AG09319 (cell line): ENCODE results near the gene OR7C2.

Source experiments
- DNase-seq: peaks from one replicate; pipeline ENCODE4 v3.0.0-alpha.2; 2010; ENCODE audit warnings: low read depth; ENCODE audit errors: extremely low read depth
- CTCF ChIP-seq: IDR thresholded peaks from 2 replicates; pipeline ENCODE4 v1.5.1; 2011; ENCODE audit warnings: low read depth, mild to moderate bottlenecking, inconsistent platforms, low read length, moderate library complexity

The OR7C2 gene

DNA sequence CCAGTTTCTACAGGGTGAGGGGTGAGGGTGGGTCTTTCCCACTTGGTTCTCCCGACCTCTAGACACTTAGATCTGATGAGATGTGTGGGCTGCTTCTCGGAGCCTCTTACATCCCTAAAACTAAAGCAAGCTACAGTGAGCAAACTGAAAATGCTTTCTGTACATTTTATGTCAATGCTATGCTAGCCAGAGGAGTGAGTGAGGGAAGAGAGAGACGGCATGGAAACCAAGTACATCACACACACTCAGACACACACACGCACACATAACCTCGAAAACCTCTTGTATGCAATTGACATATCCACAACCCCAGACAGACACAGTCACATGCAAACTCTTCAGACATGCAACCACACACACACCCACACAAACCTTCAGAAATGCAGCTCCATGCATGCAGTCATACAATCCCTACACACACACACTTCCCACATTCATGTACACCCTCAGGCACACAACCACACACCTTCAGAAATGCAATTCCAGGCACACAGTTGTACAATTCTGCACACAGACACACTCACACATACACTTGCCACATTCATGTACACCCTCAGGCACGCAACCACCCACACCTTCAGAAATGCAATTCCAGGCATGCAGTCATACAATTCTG is 37.0 kb downstream of the OR7C2 start:
- no peak for DNase-seq
- no peak for TF ChIP-seq CTCF

- no peak for DNase-seq
- no peak for TF ChIP-seq CTCF
Observed at GRCh38 chr19:14979476-14980255, 38.4 kb downstream of the OR7C2 start, which contains the start of gene SLC1A6. Gene SLC1A6, minus strand, starts transcription at chr19:14979864. Its CDS starts 6,954 bp downstream, at chr19:14972910.

DNA sequence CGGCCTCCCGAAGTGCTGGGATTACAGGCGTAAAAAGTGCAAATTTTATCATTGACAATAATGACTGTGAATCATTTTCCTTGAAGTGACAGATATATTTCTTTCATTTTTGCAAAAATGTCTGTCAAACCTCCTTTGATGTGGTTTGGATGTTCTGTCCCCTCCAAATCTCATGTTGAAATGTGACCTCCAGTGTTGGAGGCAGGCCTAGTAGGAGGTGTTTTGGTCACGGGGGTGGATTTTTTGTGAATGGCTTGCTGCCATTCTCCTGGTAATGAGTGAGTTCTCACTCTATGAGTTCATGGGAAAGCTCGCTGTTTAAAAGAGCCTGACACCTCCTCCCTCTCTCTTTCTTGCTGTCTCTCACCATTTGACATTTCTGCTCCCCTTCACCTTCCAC is 43.8 kb downstream of the OR7C2 start:
- TF ChIP-seq CTCF, result no peak
- no peak for DNase-seq
